8988T (cell line): ENCODE data around the gene CDH20.

ENCODE experiments used
- DNase-seq: peaks from one replicate; pipeline ENCODE4 v3.0.0; 2011

Gene CDH20

GRCh38 chr18:61432590-61432989, 99.4 kb downstream of the CDH20 start:
- DNase-seq: no peak

DNA sequence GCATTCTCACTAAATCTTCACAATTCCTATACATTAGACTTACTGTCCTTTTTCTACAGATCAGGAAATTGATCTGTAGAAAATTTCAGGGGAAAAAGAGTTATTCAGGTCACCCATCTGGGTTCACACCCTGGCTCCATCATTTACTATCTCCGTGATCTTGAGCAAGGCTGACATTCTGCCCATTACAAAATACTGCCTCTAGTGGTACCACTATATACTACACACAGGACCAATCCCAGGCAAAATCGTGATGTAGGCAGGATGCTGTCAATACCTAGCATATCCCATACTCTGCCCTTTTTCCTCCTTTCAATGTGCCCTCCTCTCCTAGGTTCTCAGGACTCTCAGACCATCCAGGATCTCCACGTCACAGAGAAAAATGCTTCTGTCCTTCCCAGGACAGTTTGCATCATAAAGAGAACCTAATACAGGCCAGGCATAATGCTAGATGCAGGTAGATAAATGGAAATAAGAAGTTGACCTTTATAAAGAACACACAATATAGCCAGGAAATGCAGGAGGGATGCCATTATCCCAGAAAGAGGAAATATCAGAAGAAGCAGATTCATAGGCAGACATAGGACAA, 101.9 kb downstream of the CDH20 start:
- no peak for DNase-seq

GRCh38 chr18:61443081-61443725, 110.0 kb downstream of the CDH20 start:
- no peak for DNase-seq

DNA sequence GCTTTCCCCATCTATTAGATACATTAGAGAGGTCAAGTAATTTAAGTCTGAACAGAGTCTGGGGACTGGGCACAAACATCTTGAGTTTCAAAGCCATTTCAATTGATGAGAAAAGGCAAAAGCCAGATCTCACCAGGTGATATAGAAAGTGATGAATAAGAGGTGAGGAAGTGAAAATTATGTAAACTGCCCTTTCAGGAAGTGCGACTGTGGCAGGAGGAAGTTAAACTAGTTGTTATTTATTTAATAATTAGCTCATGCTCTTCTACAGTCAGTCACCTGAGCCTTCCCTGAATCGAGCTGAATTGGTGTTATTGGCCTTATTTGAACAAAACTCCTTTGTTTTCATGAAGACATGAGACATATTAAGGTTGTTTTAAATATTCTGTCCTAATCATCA, 115.1 kb downstream of the CDH20 start:
- DNase-seq: no peak

DNA sequence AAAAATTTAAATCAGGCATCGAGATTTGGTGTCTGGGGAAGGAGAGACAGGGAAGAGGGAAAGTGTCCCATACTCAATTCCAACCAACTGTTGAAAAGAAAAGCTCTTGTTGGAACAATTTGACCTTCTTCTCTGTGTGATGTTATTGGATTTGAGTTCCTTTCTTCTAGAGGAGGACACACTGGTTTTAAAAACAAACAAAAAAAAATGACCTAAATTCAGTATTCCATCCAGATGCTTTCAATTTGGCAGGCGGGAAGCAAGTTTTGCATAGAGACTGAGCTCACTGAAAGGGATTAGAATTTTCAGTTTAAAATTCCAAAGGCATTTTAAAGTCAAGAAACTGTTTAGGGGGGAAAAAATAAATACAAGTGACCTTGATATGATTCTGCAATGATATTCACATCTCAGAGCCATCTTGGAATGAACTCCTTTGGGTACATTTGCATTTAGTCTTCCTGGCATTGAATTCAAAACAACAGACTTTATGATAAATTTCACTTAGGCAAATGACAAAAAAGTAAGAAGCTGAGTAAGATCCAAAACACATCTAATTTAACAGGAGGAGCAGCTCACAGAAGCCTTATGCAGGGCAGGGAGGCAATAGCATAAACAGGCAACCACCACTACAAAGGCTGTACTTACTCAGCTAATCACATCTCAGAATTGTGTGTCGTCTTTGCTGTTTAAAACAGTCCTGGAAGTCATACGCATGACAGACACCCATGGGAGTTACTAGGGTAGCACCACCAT, 126.8 kb downstream of the CDH20 start:
- no peak for DNase-seq

GRCh38 chr18:61464551-61465142, 131.4 kb downstream of the CDH20 start:
- DNase-seq: no peak

- DNase-seq: no peak
Measured at GRCh38 chr18:61466736-61467135, 133.5 kb downstream of the CDH20 start.

GRCh38 chr18:61470031-61470674, 136.9 kb downstream of the CDH20 start:
- DNase-seq: no peak

GRCh38 chr18:61471541-61471940, 138.3 kb downstream of the CDH20 start:
- DNase-seq: no peak

GRCh38 chr18:61471942-61472341, 138.7 kb downstream of the CDH20 start:
- DNase-seq: no peak

- DNase-seq: no peak
Measured at GRCh38 chr18:61474341-61474740, 141.1 kb downstream of the CDH20 start.

- DNase-seq: no peak
Measured at GRCh38 chr18:61474918-61475317, 141.7 kb downstream of the CDH20 start.

DNA sequence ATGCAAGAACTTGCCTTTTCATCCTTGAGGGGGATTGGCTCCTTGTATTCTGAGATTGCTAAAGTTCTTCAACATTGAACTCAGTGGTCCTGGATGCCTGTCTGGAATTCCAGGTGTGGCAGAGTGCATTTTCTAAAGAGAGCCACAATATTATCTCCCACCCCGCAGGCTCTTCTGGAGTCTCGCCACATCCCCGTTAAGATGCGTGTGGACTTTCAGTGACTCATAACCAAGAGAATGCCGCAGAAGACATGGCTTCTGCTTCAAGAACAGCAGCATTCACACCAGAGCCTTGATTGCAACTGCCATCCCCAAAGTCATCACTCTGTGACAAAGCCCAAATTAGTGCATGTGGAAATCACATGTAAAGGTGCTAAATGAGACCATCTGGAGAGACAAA, 142.7 kb downstream of the CDH20 start:
- no peak for DNase-seq

DNA sequence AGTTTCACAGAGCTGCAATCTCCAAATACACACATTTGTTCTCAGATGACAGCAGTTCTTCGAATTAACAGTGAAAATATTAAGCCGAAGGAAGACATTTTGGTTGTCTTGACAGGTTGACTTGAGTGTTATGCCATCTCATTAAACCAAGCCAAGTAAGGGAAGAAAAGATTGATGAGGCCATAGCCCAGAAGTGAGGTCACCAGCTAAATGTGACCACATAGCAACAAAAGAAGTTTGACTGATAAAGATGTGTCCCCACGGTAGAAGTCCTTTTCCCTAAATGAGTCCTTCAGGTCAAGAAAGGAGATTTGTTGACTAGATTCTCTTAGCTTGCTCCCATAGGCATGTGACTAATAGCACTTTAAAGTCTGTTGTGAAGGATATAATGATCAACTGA, 156.1 kb downstream of the CDH20 start:
- no peak for DNase-seq

DNA sequence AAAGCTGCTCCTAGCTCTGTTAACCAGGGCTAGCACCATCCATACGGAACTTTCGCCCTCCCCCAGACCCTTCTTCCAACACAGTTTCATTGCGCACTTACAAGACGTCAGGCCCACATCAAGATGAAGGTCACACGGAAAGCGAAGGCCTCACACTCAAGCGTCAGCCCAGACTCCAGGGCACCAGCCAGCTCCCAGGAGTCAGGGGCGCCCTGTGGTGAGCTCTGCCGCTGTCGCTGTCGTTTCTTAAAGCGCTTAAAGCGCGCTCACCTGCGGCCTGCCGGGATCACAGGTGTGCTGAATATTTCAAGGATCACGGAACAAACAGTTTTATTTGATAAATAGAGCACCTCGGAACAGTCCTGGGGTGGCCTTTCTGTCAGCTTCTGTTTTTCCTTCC, 163.1 kb downstream of the CDH20 start:
- no peak for DNase-seq

DNA sequence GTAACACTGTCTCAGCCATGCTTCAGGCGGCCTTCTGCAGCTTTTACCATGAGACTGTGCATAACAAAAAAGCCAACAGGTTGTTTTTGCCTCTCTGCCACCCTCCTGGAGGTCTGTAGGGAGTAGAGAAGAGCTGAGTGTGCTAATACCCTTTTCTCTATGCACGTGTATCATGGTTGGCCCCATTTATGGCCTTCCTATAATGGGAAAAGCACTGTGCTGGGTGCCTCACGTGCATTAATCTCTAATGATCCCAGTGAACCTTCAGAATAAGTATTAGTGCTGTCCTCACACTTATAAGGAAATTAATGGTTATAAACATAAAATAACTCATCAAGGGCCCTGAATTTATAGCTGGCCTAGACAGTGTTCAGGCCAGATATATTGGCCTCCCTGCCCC, 164.2 kb downstream of the CDH20 start:
- DNase-seq: no peak

DNA sequence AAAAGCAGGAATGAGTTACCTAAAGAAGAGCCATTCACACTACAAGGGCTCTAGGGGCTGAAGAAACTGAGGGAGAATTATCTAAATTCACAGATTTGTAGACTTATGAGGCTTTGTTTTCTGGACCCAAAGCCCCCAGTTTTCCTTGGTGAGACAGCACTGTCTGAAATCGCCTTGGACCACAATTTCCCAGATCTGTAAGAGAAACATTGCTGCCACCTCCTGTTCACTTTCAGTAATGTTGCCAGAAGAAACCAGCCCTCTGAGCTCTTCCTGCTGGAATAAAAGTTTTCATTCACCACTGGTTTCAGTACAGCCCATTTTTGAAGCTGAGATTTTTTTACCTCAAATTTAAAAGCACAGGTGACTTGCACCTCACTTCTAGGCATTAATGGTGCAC, 169.2 kb downstream of the CDH20 start:
- no peak for DNase-seq

- DNase-seq: no peak
Measured at GRCh38 chr18:61503688-61504087, 170.5 kb downstream of the CDH20 start.

- DNase-seq: no peak
Measured at GRCh38 chr18:61528961-61529360, 195.7 kb downstream of the CDH20 start.

DNA sequence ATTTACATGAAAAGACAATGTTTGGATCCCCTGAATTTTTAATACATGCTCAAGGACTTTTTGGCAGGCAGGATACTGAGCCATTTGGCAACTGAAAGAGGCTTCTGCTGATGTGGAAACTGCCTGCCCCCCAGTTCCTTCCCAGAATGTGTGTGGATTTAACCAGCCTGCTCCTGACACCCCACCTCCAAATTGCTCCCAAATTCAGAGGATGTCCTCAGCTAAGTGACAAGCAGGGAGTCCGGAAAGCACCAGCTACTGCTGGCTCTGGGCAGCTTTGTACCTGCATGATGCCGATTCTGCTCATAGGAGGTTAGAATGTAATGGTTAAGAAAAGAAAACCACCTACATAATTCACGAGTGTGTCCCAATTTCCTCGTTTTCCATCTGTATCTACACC, 197.5 kb downstream of the CDH20 start:
- DNase-seq: no peak

DNA sequence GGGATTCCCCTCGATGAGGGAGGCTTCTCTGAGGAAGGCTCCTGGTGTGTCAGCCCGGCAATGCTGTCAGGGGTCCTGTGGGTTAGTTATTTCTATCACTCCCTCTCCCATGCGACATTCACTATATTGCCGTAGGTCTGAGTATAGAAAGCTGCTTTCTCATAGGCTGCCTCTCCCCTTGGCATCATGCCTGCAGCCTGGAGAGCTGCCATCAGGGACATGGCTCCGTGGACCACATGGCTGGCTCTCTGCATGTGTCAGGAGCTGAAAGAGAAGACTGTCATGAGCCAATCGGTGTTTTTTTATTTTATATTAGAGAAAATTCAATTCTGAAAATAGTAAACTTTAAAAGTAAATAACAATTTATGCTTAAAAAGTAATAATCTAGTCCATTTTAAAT, 198.0 kb downstream of the CDH20 start:
- DNase-seq: no peak

- no peak for DNase-seq
Measured at GRCh38 chr18:61531891-61532290, 198.7 kb downstream of the CDH20 start.

GRCh38 chr18:61535401-61535800, 202.2 kb downstream of the CDH20 start:
- DNase-seq: no peak

GRCh38 chr18:61541673-61542072, 208.4 kb downstream of the CDH20 start:
- no peak for DNase-seq
